Omental fat pad (tissue), 4 donors: ENCODE results near the gene SPAG16. TPM values are rescaled to one million over a fixed set of nuclear protein-coding genes. Genes with fewer than 3 reads are reported as not detected.

Source experiments
- ATAC-seq: fragments of 150-250 bp; one replicate; pipeline ENCODE4 v1.9.1; 2016; ENCODE audit warnings: mild to moderate bottlenecking, moderate library complexity; ENCODE audit not compliant: low FRiP score
- DNase-seq: peaks from one replicate; pipeline ENCODE4 v3.0.0-alpha.2; 2019; ENCODE audit warnings: low spot score
- total RNA-seq, 4 donors: library from RNA; depleted of rRNA; stranded (reverse); fragments of >200 nt; gene quantifications; one replicate each; pipeline ENCODE4 v1.1.0, GENCODE V29; 2016
- TF ChIP-seq, protein P1 (sequence below), 3 donors: fragments of 450-650 bp; IDR thresholded peaks; one replicate each; pipeline ENCODE4 v1.5.1; 2016 to 2017; ENCODE audit warnings: antibody characterized with exemption in 3 of 3, mild to moderate bottlenecking in 3 of 3, moderate library complexity in 2 of 3

The SPAG16 gene
- total RNA-seq, 4 donors from 2014 or later, result 11.1 to 29.5 (median 13.3) TPM

DNA sequence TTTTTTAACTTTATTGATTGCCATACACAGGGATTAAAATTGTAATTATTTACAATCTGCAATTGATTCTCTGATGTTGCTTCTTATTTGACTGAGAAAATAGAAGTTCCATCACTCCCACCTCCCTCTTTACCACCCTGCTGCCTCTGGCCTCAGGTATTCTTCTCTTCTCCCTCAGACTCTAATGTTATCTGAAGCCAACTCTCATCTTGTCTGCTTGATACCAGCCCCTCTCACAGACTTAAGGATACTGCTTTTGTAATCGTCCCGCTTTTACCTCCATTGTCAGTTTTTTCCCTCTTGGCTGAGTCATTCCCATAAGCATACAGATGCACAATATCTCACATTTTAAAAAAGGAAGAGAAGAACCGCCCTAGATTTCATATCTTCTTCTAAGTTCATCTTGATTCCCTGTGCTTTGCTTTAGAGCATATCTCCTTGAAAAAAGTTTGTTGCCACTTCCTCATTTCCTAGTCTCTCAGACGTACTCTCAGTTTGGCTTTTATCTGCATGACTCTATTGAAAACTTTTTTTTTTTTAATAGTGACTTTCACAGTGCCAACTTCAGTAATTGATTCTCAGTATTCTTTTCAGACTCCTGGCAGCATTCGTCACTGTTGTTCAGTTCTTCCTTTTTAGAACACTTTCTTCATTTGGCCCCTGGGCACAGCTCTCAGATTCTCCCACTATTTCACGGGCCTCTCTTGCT, 31.1 kb downstream of the SPAG16 start:
- ATAC-seq (no peak), DNase-seq (no peak)
- TF ChIP-seq, protein P1, sequence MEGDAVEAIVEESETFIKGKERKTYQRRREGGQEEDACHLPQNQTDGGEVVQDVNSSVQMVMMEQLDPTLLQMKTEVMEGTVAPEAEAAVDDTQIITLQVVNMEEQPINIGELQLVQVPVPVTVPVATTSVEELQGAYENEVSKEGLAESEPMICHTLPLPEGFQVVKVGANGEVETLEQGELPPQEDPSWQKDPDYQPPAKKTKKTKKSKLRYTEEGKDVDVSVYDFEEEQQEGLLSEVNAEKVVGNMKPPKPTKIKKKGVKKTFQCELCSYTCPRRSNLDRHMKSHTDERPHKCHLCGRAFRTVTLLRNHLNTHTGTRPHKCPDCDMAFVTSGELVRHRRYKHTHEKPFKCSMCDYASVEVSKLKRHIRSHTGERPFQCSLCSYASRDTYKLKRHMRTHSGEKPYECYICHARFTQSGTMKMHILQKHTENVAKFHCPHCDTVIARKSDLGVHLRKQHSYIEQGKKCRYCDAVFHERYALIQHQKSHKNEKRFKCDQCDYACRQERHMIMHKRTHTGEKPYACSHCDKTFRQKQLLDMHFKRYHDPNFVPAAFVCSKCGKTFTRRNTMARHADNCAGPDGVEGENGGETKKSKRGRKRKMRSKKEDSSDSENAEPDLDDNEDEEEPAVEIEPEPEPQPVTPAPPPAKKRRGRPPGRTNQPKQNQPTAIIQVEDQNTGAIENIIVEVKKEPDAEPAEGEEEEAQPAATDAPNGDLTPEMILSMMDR (IDR thresholded peaks at IDR 0.05), result no peak

DNA sequence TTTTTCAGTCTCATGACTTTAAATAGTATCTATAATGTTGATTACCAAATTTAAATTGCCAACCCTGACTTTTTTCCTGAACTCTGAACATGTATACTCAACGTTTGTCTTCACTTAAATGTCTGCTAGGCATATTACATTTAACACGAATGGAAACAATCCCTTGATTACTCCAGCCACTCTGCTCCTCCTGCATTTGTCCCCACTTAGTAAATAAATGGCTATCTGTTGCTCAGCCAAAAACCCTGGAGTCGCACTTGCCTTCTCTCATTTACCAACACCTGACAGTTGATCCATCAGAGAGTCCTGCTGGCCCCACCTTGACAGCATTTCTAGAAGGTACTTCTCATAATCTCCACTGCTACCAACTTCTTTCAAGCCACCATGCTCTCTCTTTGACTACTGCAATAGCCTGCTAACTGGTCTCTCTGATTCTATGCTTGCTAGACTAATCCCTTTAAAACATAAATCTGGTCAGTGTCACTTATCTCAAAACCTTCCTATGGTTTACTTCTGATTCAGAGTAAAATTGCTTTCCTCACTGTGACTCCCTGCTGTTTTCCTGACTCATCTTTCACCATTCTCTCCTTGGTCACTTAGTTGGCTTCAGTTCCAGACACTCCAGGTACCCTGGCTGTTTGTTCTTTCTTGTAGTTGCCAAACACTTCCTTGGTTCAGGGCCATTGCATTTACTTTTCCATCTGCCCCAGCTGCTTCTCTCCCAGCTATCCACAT, 31.9 kb downstream of the SPAG16 start:
- no peak for ATAC-seq
- TF ChIP-seq, protein P1 (IDR thresholded peaks at IDR 0.05), result no peak
- DNase-seq, result no peak

DNA sequence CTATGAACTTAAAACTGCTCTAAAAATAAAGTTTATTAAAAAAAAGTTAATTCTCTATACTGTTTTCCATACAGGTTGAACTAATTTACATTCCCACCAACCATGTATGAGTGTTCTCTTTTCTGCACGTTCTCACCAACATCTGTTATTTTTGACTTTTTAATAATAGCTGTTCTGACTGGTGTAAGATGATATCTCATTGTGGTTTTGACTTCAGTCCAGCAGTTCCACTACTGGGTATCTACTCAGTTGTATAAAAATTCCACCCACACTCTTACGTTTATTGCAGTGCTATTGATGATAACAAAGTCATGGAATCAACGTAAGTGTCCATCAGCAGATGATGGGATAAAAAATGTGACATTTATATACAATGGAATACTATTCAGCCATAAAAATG, 33.7 kb downstream of the SPAG16 start:
- ATAC-seq, result no peak
- no peak for DNase-seq
- TF ChIP-seq, protein P1 (IDR thresholded peaks at IDR 0.05), result no peak

DNA sequence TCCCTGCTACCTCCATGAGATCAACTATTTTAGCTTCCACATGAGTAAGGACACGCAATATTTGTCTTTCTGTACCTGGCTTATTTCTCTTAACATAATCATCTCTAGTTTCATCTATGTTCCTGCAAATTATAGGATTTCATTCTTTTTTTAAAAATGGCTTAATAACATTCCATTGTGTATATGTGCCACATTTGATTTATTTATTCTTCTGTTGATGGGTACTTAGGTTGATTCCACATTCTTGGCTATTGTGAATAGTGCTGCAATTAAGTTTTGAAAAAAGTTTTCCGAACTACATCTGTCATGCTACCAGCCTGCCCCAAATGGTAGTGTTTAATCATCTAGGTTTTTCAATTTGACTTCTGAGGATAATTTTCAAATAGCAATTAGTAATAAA, 36.3 kb downstream of the SPAG16 start:
- DNase-seq (no peak), ATAC-seq (no peak)
- TF ChIP-seq, protein P1 (IDR thresholded peaks at IDR 0.05), result no peak

DNA sequence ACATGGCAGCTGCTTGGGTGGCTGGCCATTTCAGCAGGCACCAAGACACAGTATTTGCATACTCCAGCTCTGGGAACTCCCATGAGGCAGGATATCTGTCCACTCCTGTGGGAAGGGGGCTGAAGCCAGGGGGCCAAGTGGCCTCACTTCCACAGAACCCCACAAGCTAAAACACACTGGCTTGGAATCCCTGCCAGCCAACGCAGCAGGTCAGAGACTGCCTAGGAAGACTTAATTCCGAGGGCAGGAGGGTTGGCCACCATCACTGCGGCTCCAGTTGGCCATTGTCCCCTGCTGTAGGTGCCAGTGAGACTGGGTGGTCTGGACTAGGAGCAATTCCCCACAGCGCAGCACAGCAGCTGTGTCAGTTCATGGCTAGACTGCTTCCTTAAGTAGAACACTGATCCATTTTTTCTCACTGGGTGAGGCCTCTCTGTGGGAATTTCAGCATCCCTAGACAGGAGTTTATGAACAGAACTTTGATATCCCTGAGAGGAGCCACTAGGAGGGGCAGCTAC, 52.0 kb downstream of the SPAG16 start:
- ATAC-seq, result no peak
- TF ChIP-seq, protein P1 (IDR thresholded peaks at IDR 0.05), result no peak
- DNase-seq, result no peak

DNA sequence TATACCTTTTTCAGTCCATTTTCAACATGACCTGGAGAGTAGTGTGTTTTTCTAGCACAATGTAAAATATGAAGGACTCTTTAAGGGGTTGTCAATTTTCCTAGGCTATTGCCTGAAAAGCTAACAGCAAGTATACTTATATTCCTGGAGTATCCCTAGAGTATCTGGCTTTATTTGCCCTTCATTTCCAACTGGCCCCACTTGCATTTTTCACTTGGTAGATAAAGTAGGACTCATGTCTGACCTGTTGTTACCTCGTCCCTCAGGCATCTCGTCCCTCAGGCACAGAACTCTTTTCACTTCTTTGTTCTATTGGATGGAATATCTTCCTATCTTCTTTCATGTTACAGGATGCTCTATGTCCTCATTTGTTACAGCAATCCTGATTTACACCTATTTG, 69.2 kb downstream of the SPAG16 start:
- ATAC-seq (no peak), DNase-seq (no peak)
- TF ChIP-seq, protein P1 (IDR thresholded peaks at IDR 0.05), result no peak
